ENCODE measurements around the gene BDKRB2.

Gene BDKRB2

DNA sequence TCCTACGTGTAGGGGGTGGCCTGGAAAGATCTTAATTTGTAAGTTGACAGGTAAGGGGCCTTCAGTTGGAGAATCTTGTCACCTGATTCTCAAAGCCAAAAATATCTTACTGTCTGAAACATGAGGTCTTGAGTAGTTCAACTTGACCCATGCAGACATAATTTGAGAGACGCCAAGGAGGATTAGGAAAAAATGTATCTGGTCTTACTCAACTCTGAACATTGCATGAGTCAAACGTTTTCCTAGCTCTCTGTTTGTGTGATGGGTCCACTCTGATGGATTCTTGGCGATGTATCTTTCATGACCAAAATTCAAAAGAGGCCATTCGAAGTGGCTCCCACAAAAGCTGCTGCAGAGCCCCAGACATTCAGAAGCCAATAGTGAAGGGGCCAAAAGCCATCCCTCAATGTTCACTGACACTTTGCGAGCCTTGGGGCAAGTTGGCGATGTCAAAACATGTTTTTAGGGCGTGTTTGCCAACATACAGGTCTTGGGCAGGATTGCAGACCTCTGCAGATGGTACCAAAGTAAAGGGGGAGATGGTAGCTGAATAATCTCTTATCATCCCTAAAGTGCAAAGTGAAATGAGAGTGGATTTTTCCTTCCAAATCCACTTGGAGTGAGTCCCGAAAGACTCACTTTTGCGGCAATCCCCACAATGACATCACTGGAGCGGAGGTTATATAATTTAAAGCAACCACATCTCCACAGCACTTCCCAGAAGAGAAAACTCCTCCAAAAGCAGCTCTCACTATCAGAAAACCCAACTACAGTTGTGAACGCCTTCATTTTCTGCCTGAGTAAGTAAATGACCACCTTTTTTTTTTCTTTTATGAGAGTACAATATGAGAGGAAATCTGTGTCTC lies 51.1 kb downstream of the BDKRB2 start, which contains the start of gene BDKRB1:
Gene BDKRB1 (plus strand): TSS at position 710 of the 866 bp plus-strand sequence. CDS start 7,473 bp downstream, outside the sequence.
- no peaks in the 10 kb centered on the region for H3K36me3 Mint-ChIP-seq (ENCODE audit: low read depth)
- H3K4me3 Mint-ChIP-seq = no peak within 1 kb of the TSS
- no peak within 1 kb of the TSS for H3K27ac Mint-ChIP-seq
- no peaks in the 10 kb centered on the region for H3K9me3 Mint-ChIP-seq
- H3K27me3 Mint-ChIP-seq (ENCODE audit: low read depth) = peaks cover 8% of the 10 kb centered on the region
- H3K4me1 Mint-ChIP-seq (ENCODE audit: low read depth) = no peaks in the 10 kb centered on the region

DNA sequence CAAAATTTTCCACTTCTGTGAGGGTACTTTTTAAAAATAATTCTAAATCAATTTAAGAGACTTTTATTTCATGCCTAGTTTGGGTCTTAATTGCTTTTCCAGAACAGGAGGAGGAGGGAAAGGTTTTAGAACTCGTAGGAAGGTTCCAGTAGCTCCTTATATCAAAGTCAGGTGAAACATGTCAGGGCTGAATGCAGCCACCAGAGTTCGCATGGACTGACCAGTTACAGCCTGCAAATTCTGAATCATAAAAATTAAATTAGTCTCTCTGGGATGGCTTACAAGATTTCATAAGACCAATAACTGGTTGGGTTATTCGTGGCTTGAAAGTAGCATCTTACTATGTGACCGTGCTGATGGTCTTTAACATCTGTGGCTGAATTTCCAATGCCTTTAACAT lies 51.8 kb downstream of the BDKRB2 start:
- no peak overlapping the region for H3K4me3 Mint-ChIP-seq
- no peaks in the 10 kb centered on the region for H3K9me3 Mint-ChIP-seq
- no peak overlapping the region for H3K27ac Mint-ChIP-seq
- peaks cover 12% of the 10 kb centered on the region for H3K27me3 Mint-ChIP-seq (ENCODE audit: low read depth)
- no peaks in the 10 kb centered on the region for H3K4me1 Mint-ChIP-seq (ENCODE audit: low read depth)
- no peaks in the 10 kb centered on the region for H3K36me3 Mint-ChIP-seq (ENCODE audit: low read depth)

DNA sequence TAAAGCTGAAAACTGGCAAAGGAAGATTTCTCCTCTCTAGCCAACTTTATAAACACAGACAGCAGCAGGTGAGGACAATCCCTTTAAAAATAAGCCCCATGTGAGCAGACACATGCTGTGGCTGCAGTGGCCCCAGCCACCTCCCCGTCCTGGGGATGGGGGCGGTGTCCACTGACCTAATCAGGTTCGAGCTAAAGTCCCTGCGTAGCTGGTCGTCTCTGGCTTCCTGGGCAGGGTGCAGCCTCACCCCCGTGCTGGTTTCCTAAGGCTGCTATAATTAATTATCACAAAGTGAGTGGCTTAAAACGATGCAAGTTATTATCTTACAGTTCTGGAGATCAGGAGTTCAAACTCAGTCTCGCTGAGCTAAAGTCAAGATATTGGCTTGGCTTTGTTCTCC lies 52.4 kb downstream of the BDKRB2 start:
- no peak overlapping the region for H3K4me3 Mint-ChIP-seq
- no peaks in the 10 kb centered on the region for H3K36me3 Mint-ChIP-seq (ENCODE audit: low read depth)
- H3K27me3 Mint-ChIP-seq (ENCODE audit: low read depth) = peaks cover 12% of the 10 kb centered on the region
- H3K27ac Mint-ChIP-seq = no peak overlapping the region
- no peaks in the 10 kb centered on the region for H3K9me3 Mint-ChIP-seq
- no peaks in the 10 kb centered on the region for H3K4me1 Mint-ChIP-seq (ENCODE audit: low read depth)

DNA sequence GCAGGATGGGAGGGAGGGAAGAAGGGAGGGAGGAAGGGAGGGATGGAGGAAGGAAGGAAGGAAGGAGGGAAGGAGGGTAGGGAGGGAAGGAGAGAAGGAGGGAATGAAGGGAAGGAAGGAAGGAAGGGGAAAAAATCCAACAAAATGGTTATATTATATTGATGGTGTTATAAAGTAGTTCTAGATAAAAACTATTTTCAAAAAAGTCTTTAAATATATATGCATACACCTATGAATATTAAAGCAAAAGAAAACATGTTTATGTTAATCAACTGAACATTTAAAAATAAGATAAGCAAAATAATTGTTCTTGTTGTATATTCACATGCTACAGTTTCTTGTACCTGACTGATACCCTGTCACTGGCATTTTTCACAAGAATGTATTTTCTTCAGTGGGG lies 53.3 kb downstream of the BDKRB2 start:
- Mint-ChIP-seq H3K9me3 (no peaks in the 10 kb centered on the region), H3K4me1 (ENCODE audit: low read depth) (no peaks in the 10 kb centered on the region), H3K27ac (no peak overlapping the region), H3K4me3 (no peak overlapping the region), H3K36me3 (ENCODE audit: low read depth) (no peaks in the 10 kb centered on the region), H3K27me3 (ENCODE audit: low read depth) (peaks cover 12% of the 10 kb centered on the region)

DNA sequence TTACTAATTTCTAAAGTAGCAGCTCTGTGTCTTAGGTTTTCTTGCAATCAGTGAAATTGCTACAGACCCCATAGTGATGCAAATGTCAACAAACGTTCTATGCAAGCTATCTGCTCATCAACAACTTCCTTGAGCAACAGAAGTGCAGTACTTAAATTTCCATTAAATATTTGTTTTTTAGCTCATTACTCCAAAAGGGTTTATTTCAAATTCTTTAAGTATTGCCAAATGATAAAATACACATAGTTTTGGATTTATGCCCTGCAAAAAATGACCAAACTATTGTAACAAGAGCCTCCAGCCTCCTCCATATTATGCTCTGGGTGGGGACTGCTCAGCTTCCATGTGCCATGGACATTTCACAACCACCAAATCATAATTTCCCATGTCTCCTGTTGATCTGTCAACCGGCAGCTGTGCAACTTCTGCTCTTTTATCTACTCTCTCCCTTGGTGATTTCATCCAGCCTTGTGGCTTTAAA lies 55.7 kb downstream of the BDKRB2 start:
- H3K27me3 Mint-ChIP-seq (ENCODE audit: low read depth) = peaks cover 12% of the 10 kb centered on the region
- H3K36me3 Mint-ChIP-seq (ENCODE audit: low read depth) = no peaks in the 10 kb centered on the region
- H3K9me3 Mint-ChIP-seq = no peaks in the 10 kb centered on the region
- H3K27ac Mint-ChIP-seq = no peak overlapping the region
- no peak overlapping the region for H3K4me3 Mint-ChIP-seq
- peaks cover 1% of the 10 kb centered on the region for H3K4me1 Mint-ChIP-seq (ENCODE audit: low read depth)

DNA sequence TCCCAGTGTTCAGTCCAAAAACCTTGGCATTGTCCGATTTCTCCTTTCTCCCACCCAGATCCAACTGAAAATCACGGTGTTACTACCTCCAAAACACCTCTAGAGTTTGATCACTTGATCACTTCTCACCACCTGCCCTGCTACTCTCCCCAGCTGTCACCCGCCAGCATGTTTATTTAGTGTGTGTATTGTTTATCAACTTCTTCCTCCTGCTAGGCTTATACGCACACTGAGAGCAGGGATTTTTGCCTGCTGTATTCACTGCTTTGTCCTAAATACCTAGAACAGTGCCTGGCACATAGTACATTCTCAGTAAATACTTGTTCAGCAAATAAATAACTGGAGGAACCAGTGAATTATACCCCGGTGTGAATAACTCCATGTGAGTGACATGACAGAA lies 56.4 kb downstream of the BDKRB2 start:
- Mint-ChIP-seq H3K27me3 (ENCODE audit: low read depth) (peaks cover 12% of the 10 kb centered on the region), H3K4me1 (ENCODE audit: low read depth) (peaks cover 1% of the 10 kb centered on the region), H3K27ac (no peak overlapping the region), H3K4me3 (no peak overlapping the region), H3K36me3 (ENCODE audit: low read depth) (no peaks in the 10 kb centered on the region), H3K9me3 (no peaks in the 10 kb centered on the region)

DNA sequence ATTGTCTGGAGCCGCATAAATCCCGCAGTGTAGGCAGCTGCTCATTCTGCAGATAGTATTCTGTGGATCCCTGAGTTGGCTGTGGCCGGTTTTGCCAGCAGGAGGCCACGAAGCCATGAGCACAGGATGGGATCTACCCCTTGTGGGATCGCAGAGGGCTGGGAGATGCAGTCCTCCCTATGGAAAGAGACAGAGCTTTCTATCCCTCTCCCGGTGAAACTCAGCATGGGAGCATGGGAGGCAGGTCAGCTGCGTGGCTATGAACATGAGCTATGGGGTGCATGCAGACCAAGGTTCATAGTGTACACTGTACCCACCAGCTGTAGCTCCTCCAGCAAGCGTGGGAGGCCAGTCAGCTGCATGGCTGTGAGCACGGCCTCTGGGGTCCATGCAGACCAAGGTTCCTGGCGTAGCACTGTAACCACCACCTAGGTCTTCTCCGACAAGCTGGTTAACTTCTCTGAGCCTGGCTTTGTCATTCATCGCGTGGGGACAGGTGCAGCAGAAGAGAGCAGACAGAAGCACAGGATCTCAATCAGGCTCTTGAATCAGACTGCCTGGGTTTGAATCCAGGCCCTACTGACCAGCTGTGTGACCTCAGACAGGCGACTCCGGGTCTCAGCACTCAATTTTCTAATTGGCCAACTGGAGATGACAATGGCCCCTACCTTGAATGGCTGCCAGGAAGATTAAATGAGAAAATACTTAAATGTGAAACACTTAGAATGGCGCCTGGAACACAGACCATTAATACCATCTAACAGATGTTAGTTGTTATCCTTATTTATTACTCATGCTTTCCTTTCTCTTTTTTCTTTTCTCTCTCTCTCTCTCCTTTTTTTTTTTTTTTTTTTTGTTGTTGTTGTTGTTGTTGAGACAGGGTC lies 57.4 kb downstream of the BDKRB2 start:
- Mint-ChIP-seq H3K27me3 (ENCODE audit: low read depth) (peaks cover 12% of the 10 kb centered on the region), H3K27ac (no peak overlapping the region), H3K36me3 (ENCODE audit: low read depth) (no peaks in the 10 kb centered on the region), H3K4me3 (no peak overlapping the region), H3K9me3 (no peaks in the 10 kb centered on the region), H3K4me1 (ENCODE audit: low read depth) (peaks cover 1% of the 10 kb centered on the region)

DNA sequence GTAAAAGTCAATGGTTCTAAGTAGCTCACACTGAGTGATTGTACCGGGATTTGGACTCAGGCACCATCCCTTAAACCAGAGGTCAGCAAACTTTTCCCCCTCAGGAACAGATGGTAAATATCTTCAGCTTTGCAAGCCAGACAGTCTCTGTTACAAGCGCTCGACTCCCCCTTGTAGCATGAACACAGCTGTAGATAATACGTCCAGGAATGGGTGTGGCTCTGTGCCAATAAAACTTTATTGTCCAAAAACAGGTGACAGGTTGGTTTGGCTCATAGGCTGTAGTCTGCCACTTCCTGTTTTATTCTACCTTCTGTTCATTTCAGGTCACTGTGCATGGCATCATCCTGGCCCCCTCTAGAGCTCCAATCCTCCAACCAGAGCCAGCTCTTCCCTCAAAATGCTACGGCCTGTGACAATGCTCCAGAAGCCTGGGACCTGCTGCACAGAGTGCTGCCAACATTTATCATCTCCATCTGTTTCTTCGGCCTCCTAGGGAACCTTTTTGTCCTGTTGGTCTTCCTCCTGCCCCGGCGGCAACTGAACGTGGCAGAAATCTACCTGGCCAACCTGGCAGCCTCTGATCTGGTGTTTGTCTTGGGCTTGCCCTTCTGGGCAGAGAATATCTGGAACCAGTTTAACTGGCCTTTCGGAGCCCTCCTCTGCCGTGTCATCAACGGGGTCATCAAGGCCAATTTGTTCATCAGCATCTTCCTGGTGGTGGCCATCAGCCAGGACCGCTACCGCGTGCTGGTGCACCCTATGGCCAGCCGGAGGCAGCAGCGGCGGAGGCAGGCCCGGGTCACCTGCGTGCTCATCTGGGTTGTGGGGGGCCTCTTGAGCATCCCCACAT lies 58.9 kb downstream of the BDKRB2 start:
- no peak overlapping the region for H3K4me3 Mint-ChIP-seq
- no peaks in the 10 kb centered on the region for H3K9me3 Mint-ChIP-seq
- H3K36me3 Mint-ChIP-seq (ENCODE audit: low read depth) = no peaks in the 10 kb centered on the region
- no peak overlapping the region for H3K27ac Mint-ChIP-seq
- peaks cover 5% of the 10 kb centered on the region for H3K27me3 Mint-ChIP-seq (ENCODE audit: low read depth)
- peaks cover 1% of the 10 kb centered on the region for H3K4me1 Mint-ChIP-seq (ENCODE audit: low read depth)

DNA sequence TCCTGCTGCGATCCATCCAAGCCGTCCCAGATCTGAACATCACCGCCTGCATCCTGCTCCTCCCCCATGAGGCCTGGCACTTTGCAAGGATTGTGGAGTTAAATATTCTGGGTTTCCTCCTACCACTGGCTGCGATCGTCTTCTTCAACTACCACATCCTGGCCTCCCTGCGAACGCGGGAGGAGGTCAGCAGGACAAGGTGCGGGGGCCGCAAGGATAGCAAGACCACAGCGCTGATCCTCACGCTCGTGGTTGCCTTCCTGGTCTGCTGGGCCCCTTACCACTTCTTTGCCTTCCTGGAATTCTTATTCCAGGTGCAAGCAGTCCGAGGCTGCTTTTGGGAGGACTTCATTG lies 59.5 kb downstream of the BDKRB2 start:
- H3K27ac Mint-ChIP-seq = no peak overlapping the region
- H3K4me3 Mint-ChIP-seq = no peak overlapping the region
- H3K9me3 Mint-ChIP-seq = no peaks in the 10 kb centered on the region
- peaks cover 5% of the 10 kb centered on the region for H3K27me3 Mint-ChIP-seq (ENCODE audit: low read depth)
- no peaks in the 10 kb centered on the region for H3K36me3 Mint-ChIP-seq (ENCODE audit: low read depth)
- peaks cover 1% of the 10 kb centered on the region for H3K4me1 Mint-ChIP-seq (ENCODE audit: low read depth)

DNA sequence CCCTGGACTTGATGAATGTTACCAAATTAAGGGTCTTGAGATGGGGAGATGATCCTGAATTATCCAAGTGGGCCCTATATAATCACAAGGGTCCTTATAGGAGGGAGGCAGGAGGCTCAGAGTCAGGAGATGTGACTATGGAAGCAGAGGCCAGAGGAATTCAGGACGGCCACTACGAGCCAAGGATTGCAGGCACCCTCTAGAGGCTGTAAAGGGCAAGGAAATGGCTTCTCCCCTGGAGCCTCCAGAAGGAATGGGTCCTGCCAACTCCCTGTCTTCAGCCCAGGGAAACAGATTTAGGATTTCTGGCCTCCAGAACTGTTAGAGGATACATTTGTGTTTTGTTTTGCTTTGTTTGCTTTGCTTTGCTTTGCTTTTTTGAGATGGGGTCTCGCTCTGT lies 60.2 kb downstream of the BDKRB2 start:
- H3K27ac Mint-ChIP-seq = no peak overlapping the region
- no peak overlapping the region for H3K4me3 Mint-ChIP-seq
- peaks cover 5% of the 10 kb centered on the region for H3K27me3 Mint-ChIP-seq (ENCODE audit: low read depth)
- H3K9me3 Mint-ChIP-seq = no peaks in the 10 kb centered on the region
- H3K4me1 Mint-ChIP-seq (ENCODE audit: low read depth) = peaks cover 1% of the 10 kb centered on the region
- no peaks in the 10 kb centered on the region for H3K36me3 Mint-ChIP-seq (ENCODE audit: low read depth)

DNA sequence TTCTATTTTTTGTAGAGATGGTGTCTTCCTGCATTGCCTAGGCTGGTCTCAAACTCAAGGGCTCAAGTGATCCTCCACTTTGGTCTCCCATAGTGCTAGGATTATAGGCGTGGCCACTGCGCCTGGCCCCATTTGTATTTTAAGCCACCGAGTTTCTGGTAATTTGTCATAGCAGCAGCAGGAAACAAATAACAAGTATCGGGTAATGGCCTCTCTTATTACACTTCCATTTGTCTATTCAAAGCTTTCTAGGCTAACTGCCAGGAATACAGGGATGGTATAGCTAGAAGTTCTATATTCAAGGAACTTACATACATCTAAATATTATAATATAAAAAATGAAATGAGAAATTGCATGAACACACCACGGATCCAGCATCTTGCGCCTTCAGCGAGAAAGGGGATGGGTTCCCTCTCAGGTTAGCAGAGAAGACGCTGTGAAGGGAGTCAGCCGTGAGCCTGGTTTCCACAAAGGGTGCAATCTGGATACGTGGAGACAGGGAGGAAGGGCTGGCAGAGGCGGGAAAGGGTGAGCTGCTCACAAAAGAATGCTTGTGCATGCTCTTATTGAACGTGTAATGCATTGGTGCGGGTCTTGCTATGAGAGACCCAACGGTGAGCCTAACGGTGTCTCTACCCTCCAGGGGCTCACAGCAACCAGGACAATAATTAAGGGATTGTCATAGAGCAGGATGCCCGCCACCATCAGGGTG lies 60.9 kb downstream of the BDKRB2 start:
- Mint-ChIP-seq H3K4me3 (no peak overlapping the region), H3K4me1 (ENCODE audit: low read depth) (peaks cover 1% of the 10 kb centered on the region), H3K36me3 (ENCODE audit: low read depth) (no peaks in the 10 kb centered on the region), H3K9me3 (no peaks in the 10 kb centered on the region), H3K27me3 (ENCODE audit: low read depth) (peaks cover 5% of the 10 kb centered on the region), H3K27ac (no peak overlapping the region)

DNA sequence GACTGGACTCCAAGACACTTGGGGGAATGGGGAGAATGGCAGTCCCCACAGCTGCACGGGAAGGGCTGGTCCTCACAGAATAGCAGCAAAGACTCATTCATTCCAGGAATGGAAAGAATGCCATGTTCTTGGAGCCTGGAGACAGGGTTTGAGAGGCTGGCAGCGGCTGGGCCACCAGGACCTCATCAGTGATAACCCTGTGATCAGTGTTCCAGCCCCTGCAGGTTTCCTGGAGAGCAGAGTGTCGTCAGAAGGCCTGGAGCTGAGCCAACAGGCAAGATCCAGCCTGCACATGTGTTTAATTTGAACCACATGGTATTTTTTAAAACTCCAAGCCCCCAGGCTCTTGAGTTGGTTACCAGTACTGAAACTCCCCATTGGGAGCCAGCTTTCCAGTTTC lies 62.7 kb downstream of the BDKRB2 start:
- Mint-ChIP-seq H3K27me3 (ENCODE audit: low read depth) (no peaks in the 10 kb centered on the region), H3K4me1 (ENCODE audit: low read depth) (peaks cover 1% of the 10 kb centered on the region), H3K27ac (no peak overlapping the region), H3K36me3 (ENCODE audit: low read depth) (no peaks in the 10 kb centered on the region), H3K9me3 (peaks cover 7% of the 10 kb centered on the region), H3K4me3 (no peak overlapping the region)

DNA sequence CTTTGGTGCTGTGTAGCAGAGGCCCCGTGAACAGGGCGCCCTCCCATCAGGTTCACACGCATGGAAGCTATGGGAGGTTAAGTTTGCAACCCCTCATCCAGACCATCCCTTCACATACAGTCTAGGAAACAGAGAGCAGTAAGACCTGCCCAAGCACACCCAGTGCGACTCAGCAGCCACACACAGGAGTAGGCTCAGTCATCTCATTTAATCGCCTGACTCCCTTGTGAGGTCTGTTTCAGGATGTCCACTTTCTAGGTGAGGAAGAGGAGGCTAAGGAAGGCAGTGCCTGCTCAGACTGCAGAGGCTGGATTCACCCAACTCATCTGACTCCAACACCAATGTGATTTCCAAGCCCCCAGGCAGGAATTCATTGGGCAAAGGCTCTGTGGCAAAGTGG lies 63.3 kb downstream of the BDKRB2 start:
- no peaks in the 10 kb centered on the region for H3K36me3 Mint-ChIP-seq (ENCODE audit: low read depth)
- no peak overlapping the region for H3K4me3 Mint-ChIP-seq
- H3K9me3 Mint-ChIP-seq = peaks cover 10% of the 10 kb centered on the region

More for the DNA sequence above, 63.3 kb downstream of the BDKRB2 start:
- no peak overlapping the region for H3K27ac Mint-ChIP-seq
- H3K27me3 Mint-ChIP-seq (ENCODE audit: low read depth) = no peaks in the 10 kb centered on the region
- peaks cover 1% of the 10 kb centered on the region for H3K4me1 Mint-ChIP-seq (ENCODE audit: low read depth)
